RWPE2 (cell line): ENCODE data around the gene UBALD1.
A peak's percentile ranks its signal among the peaks of the same experiment; 100 is the strongest.

ENCODE experiments used
- ATAC-seq: fragments of 200-7000 bp; cut with Tn5 transposase; 3 replicates; pipeline ENCODE4 v1.9.1; 2021; ENCODE audit warnings: low read depth
- DNase-seq: peaks from one replicate; pipeline ENCODE4 v3.0.0-alpha.2; 2020; ENCODE audit warnings: low spot score
- H3K27ac ChIP-seq: fragments of 450-650 bp; 2 replicates; pipeline ENCODE4 v1.5.1; 2017; ENCODE audit warnings: mild to moderate bottlenecking; ENCODE audit not compliant: poor library complexity, severe bottlenecking
- H3K27me3 ChIP-seq: fragments of 250-450 bp; sonication (Bioruptor Pico); 2 replicates; pipeline ENCODE4 v1.5.1; 2021; ENCODE audit warnings: mild to moderate bottlenecking, moderate library complexity; ENCODE audit not compliant: insufficient read depth, poor library complexity, severe bottlenecking
- H3K36me3 ChIP-seq: fragments of 250-450 bp; sonication (Bioruptor Pico); 2 replicates; pipeline ENCODE4 v1.5.1; 2020; ENCODE audit warnings: low read depth, mild to moderate bottlenecking, moderate library complexity
- H3K4me1 ChIP-seq: fragments of 250-450 bp; sonication (Bioruptor Pico); 2 replicates; pipeline ENCODE4 v1.5.1; 2021; ENCODE audit warnings: mild to moderate bottlenecking, moderate library complexity; ENCODE audit not compliant: insufficient read depth, poor library complexity, severe bottlenecking
- H3K4me3 ChIP-seq: fragments of 250-450 bp; sonication (Bioruptor Pico); 2 replicates; pipeline ENCODE4 v1.5.1; 2021; ENCODE audit warnings: mild to moderate bottlenecking, moderate library complexity; ENCODE audit not compliant: severe bottlenecking
- H3K9me3 ChIP-seq: fragments of 250-450 bp; sonication (Bioruptor Pico); 2 replicates; pipeline ENCODE4 v1.5.1; 2021; ENCODE audit warnings: mild to moderate bottlenecking, moderate library complexity; ENCODE audit not compliant: severe bottlenecking
- CTCF ChIP-seq: fragments of 450-650 bp; IDR thresholded peaks from one replicate; pipeline ENCODE4 v1.5.1; 2017; ENCODE audit warnings: mild to moderate bottlenecking, moderate library complexity; ENCODE audit not compliant: poor library complexity, severe bottlenecking

UBALD1 gene

GRCh38 chr16:4601036-4601863, 13.4 kb downstream of the UBALD1 start:
- H3K36me3 ChIP-seq: no peaks in the 10 kb centered on the region
- no peaks in the 10 kb centered on the region for H3K27me3 ChIP-seq
- DNase-seq: no peak
- H3K4me3 ChIP-seq: no peak overlapping the region
- H3K9me3 ChIP-seq: no peaks in the 10 kb centered on the region
- peaks cover 8% of the 10 kb centered on the region for H3K4me1 ChIP-seq
- ATAC-seq: no peak
- no peak overlapping the region for H3K27ac ChIP-seq
- no peak for TF ChIP-seq CTCF

- Histone ChIP-seq H3K4me3 (no peak overlapping the region), H3K36me3 (no peaks in the 10 kb centered on the region), H3K27ac (no peak overlapping the region), H3K9me3 (no peaks in the 10 kb centered on the region), H3K27me3 (no peaks in the 10 kb centered on the region), H3K4me1 (peaks cover 8% of the 10 kb centered on the region)
- ATAC-seq: no peak
- TF ChIP-seq CTCF: no peak
- DNase-seq: no peak
These were observed 15.1 kb downstream of the UBALD1 start for GRCh38 chr16:4599545-4599944.

GRCh38 chr16:4599037-4599436, 15.7 kb downstream of the UBALD1 start:
- Histone ChIP-seq H3K36me3 (no peaks in the 10 kb centered on the region), H3K27ac (no peak overlapping the region), H3K4me3 (no peak overlapping the region), H3K27me3 (no peaks in the 10 kb centered on the region), H3K9me3 (no peaks in the 10 kb centered on the region), H3K4me1 (peaks cover 8% of the 10 kb centered on the region)
- no peak for DNase-seq
- no peak for TF ChIP-seq CTCF
- no peak for ATAC-seq

GRCh38 chr16:4597174-4597573, 17.5 kb downstream of the UBALD1 start:
- no peak overlapping the region for H3K27ac ChIP-seq
- H3K27me3 ChIP-seq: no peaks in the 10 kb centered on the region
- no peaks in the 10 kb centered on the region for H3K9me3 ChIP-seq
- TF ChIP-seq CTCF: no peak
- no peaks in the 10 kb centered on the region for H3K36me3 ChIP-seq
- H3K4me3 ChIP-seq: no peak overlapping the region
- peak; percentile 68 for ATAC-seq
- no peak for DNase-seq
- peaks cover 8% of the 10 kb centered on the region for H3K4me1 ChIP-seq
